ENCODE measurements around the gene CHRND. TPM values are rescaled to one million over a fixed set of nuclear protein-coding genes. Genes with fewer than 3 reads are reported as not detected.

Gene CHRND
- total and polyA plus RNA-seq, 2 of the 8 experiments (the other 6 are each of a cell fraction or from before 2014, with no cell fraction given), result 0.24 TPM; not detected in 1

- H2BK20ac ChIP-seq (ENCODE audit: low read length), result no peak overlapping the region
- ChIA-PET CTCF (ENCODE audit: partially characterized antibody) (interaction anchor here (0.6 to 10.6 kb wide), 28 partner anchors 8 to 672 kb away, joined by 3 to 176 read pairs (median 6); partner anchors contain the start of genes ALPG and CHRNG), POLR2A (ENCODE audit: partially characterized antibody) (interaction anchor here (0.6 to 1.7 kb wide), 11 partner anchors 11 to 79 kb away, joined by 3 to 5 read pairs (median 3); no protein-coding TSS in a partner anchor)
- peaks cover 3 to 4% of the 10 kb centered on the region in 2 experiments for H4K20me1 ChIP-seq (replicated peaks in 1 of 2; ENCODE audit: control insufficient read depth in 1 of 2, insufficient read depth in 2 of 2, low read length in 2 of 2)
- WGBS, 2 experiments (ENCODE audit: extremely low coverage in 1 of 2, insufficient coverage in 1 of 2, insufficient read length in 1 of 2, insufficient replicate concordance in 2 of 2, low coverage in 1 of 2, low lambda C conversion rate in 2 of 2, missing lambda C conversion rate in 1 of 2), result 4% methylated on average over 38 of the region's 75 CpGs; no CpG with 5 or more reads in 1 of the 2 experiments
- H4K5ac ChIP-seq (ENCODE audit: insufficient read length, low read depth, low read length), result no peak overlapping the region
- no peaks in the 10 kb centered on the region for H3K79me2 ChIP-seq (ENCODE audit: control insufficient read depth in 1 of 2, insufficient read depth in 2 of 2, low read length in 2 of 2)
- H3K4me1 ChIP-seq (replicated peaks in 1 of 4; ENCODE audit: control insufficient read depth in 3 of 4, insufficient read depth in 4 of 4, low read length in 3 of 4), result peaks cover 0 to 22% (median 9%) of the 10 kb centered on the region in 4 experiments; a peak in 6 of 7 replicates
- peaks cover 19 to 48% (median 37%) of the 10 kb centered on the region in 4 experiments for H3K27me3 ChIP-seq (replicated peaks in 1 of 4; ENCODE audit: control insufficient read depth in 3 of 4, extremely low read depth in 1 of 4, insufficient read depth in 3 of 4, low read length in 3 of 4)
- peak overlapping the region; percentile 22 to 60 (median 46) for H3K4me3 ChIP-seq (ENCODE audit: extremely low read depth in 1 of 4, insufficient read depth in 2 of 4, low read depth in 3 of 4, low read length in 4 of 4)
- no peaks in the 10 kb centered on the region for H3K79me1 ChIP-seq (ENCODE audit: low read depth, low read length)
- no peaks in the 10 kb centered on the region for H3K9me3 ChIP-seq (ENCODE audit: insufficient read depth in 2 of 2, low read depth in 1 of 2, low read length in 1 of 2)
- peak; percentile 67 to 90 for DNase-seq (ENCODE audit: low read depth in 1 of 2, low spot score in 2 of 2)
- H3K27ac ChIP-seq (ENCODE audit: low read depth, low read length), result no peak overlapping the region
- peak; percentile 42 for FAIRE-seq
- no peak overlapping the region for H3K4ac ChIP-seq (replicated peaks; ENCODE audit: insufficient read length, low read depth, low read length)
- no peaks in the 10 kb centered on the region for H3K36me3 ChIP-seq (ENCODE audit: control insufficient read depth in 2 of 4, insufficient read depth in 4 of 4, low read length in 3 of 4)
- no peak overlapping the region for H2BK120ac ChIP-seq (replicated peaks; ENCODE audit: low read depth, low read length)
- no peak overlapping the region for H2BK5ac ChIP-seq (ENCODE audit: low read depth, low read length)
- H3K14ac ChIP-seq (ENCODE audit: insufficient read length), result no peak overlapping the region
- H4K91ac ChIP-seq (replicated peaks; ENCODE audit: insufficient read length, low read length), result no peak overlapping the region
- H3K23ac ChIP-seq (ENCODE audit: insufficient read length), result no peak overlapping the region
- no peak overlapping the region for H3K9ac ChIP-seq (replicated peaks in 1 of 4; ENCODE audit: extremely low read depth in 1 of 4, low read depth in 3 of 4, low read length in 3 of 4)
- peak overlapping the region; percentile 54 to 84 for H3K4me2 ChIP-seq (ENCODE audit: insufficient read depth in 1 of 2, low read depth in 2 of 2, low read length in 2 of 2)
- peak overlapping the region; percentile 13 for H3K18ac ChIP-seq (ENCODE audit: extremely low read depth, low read length)
- H2BK15ac ChIP-seq (ENCODE audit: low read length), result no peak overlapping the region
- peak overlapping the region; percentile 15 for H4K8ac ChIP-seq (ENCODE audit: extremely low read depth, insufficient read depth, low read length)
- H2AFZ ChIP-seq (ENCODE audit: low read length), result peak overlapping the region; percentile 10; the same call in 1 of the 2 replicates
- H3K23me2 ChIP-seq (ENCODE audit: low read depth, low read length), result peaks cover 10% of the 10 kb centered on the region; the same call in 1 of the 2 replicates
- H2AK5ac ChIP-seq (ENCODE audit: low read depth, low read length), result no peak overlapping the region
- H2BK12ac ChIP-seq (ENCODE audit: low read depth, low read length), result no peak overlapping the region
- H3K56ac ChIP-seq (replicated peaks; ENCODE audit: insufficient read length, low read depth, low read length), result no peak overlapping the region
- TF ChIP-seq TAF1 (IDR thresholded peaks at IDR 0.05; ENCODE audit: low read depth, low read length) (no peak), CREB1 (IDR thresholded peaks at IDR 0.05) (peak; percentile 31; the same call in 1 of the 2 replicates), CHD2 (IDR thresholded peaks at IDR 0.05; ENCODE audit: low read length) (no peak), KDM4A (IDR thresholded peaks at IDR 0.05; ENCODE audit: low read depth, low read length, severe bottlenecking) (peak; percentile 55), CTCF (IDR thresholded peaks at IDR 0.05; ENCODE audit: control extremely low read depth in 1 of 3, insufficient read depth in 1 of 3, low read depth in 1 of 3, low read length in 3 of 3) (peak in 2 of 3 experiments; percentile 65 to 75; a peak in 3 of 4 replicates), SUZ12 (IDR thresholded peaks at IDR 0.05; ENCODE audit: low read length) (peak; percentile 89; the same call in 1 of the 2 replicates)
- TF ChIP-seq, protein P1, sequence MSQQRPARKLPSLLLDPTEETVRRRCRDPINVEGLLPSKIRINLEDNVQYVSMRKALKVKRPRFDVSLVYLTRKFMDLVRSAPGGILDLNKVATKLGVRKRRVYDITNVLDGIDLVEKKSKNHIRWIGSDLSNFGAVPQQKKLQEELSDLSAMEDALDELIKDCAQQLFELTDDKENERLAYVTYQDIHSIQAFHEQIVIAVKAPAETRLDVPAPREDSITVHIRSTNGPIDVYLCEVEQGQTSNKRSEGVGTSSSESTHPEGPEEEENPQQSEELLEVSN (IDR thresholded peaks at IDR 0.05), result peak; percentile 53; the same call in 1 of the 2 replicates
Measured at GRCh38 chr2:232523682-232524597, 2.0 kb upstream of the CHRND start.
